BE2C (cell line): ENCODE measurements around the gene PMEPA1.

Source experiments
- DNase-seq: peaks from one replicate; pipeline ENCODE4 v3.0.0-alpha.2; 2020
- H3K27me3 ChIP-seq: fragments of 250-450 bp; sonication (Bioruptor Pico); 2 replicates; pipeline ENCODE4 v1.5.1; 2020; ENCODE audit warnings: mild to moderate bottlenecking
- H3K36me3 ChIP-seq: fragments of 250-450 bp; sonication (Bioruptor Pico); 2 replicates; pipeline ENCODE4 v1.5.1; 2020; ENCODE audit warnings: mild to moderate bottlenecking
- H3K4me1 ChIP-seq: fragments of 250-450 bp; sonication (Bioruptor Pico); 2 replicates; pipeline ENCODE4 v1.5.1; 2020
- H3K4me3 ChIP-seq: 2 replicates; pipeline ENCODE4 v1.5.1; 2011; ENCODE audit warnings: low read depth, low read length
- H3K9me3 ChIP-seq: fragments of 250-450 bp; sonication (Bioruptor Pico); 2 replicates; pipeline ENCODE4 v1.5.1; 2020
- TF ChIP-seq, protein P1 (sequence below): IDR thresholded peaks from 2 replicates; pipeline ENCODE4 v1.5.1; 2012; ENCODE audit warnings: mild to moderate bottlenecking, low read depth, low read length

PMEPA1 gene

DNA sequence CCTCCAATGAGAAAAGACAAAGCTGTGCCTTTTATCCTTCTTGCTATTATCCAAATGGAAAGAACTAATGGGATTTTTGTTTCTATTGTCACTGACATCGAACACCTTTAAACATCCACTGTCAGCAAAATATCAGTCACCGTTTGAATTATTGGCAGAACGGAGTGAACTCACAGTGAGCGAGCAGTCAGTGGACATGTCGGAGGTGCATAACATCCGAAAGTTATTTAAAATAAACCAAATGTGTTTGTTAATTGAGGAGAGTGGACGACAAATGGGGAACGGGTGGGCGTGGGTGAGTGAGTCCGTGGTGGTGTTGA is 38.8 kb downstream of the PMEPA1 start:
- H3K9me3 ChIP-seq: no peaks in the 10 kb centered on the region
- H3K4me3 ChIP-seq: no peak overlapping the region
- no peak for DNase-seq
- peaks cover 19% of the 10 kb centered on the region for H3K4me1 ChIP-seq
- no peaks in the 10 kb centered on the region for H3K36me3 ChIP-seq
- H3K27me3 ChIP-seq: no peaks in the 10 kb centered on the region
- TF ChIP-seq, protein P1, sequence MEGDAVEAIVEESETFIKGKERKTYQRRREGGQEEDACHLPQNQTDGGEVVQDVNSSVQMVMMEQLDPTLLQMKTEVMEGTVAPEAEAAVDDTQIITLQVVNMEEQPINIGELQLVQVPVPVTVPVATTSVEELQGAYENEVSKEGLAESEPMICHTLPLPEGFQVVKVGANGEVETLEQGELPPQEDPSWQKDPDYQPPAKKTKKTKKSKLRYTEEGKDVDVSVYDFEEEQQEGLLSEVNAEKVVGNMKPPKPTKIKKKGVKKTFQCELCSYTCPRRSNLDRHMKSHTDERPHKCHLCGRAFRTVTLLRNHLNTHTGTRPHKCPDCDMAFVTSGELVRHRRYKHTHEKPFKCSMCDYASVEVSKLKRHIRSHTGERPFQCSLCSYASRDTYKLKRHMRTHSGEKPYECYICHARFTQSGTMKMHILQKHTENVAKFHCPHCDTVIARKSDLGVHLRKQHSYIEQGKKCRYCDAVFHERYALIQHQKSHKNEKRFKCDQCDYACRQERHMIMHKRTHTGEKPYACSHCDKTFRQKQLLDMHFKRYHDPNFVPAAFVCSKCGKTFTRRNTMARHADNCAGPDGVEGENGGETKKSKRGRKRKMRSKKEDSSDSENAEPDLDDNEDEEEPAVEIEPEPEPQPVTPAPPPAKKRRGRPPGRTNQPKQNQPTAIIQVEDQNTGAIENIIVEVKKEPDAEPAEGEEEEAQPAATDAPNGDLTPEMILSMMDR: no peak

DNA sequence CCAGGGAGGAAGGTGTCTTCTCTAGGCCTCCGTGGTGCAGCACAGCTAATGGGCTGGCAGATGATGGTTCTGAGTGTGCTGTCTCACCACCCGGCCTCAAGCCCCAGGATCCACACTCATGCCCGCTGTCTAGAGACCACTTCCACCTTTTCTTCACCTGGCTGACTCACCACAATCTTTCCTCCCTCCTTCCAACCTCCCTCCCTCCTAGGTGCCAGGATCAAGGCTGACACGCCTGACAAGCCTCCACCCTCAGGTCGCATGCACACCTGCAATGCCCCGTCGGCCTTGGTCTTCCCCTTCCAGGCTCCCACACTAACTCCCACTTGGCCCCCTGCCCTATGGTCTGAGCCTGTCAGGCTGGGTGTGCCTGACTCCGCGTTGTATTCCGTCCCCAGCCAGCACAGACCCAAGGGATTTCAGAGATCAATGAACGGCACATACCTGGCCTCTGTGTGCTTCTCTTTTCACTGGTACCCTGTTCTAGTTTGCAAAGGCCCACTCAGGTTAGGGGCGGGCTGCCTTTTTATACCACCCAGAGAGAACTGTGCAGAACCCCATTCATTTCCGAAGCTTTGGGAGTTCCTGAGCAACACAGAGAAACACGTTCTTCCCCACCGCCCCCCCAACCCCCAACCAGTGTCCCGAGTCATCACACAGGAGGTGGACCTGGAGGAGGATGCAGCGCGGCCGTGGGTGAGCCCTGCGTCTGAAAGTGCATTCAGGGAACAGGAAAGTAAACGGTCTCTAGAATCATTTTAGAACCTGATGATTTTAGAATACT is 39.3 kb downstream of the PMEPA1 start:
- no peak for DNase-seq
- Histone ChIP-seq H3K36me3 (no peaks in the 10 kb centered on the region), H3K9me3 (no peaks in the 10 kb centered on the region), H3K4me1 (peaks cover 19% of the 10 kb centered on the region), H3K4me3 (no peak overlapping the region), H3K27me3 (no peaks in the 10 kb centered on the region)
- TF ChIP-seq, protein P1: no peak

DNA sequence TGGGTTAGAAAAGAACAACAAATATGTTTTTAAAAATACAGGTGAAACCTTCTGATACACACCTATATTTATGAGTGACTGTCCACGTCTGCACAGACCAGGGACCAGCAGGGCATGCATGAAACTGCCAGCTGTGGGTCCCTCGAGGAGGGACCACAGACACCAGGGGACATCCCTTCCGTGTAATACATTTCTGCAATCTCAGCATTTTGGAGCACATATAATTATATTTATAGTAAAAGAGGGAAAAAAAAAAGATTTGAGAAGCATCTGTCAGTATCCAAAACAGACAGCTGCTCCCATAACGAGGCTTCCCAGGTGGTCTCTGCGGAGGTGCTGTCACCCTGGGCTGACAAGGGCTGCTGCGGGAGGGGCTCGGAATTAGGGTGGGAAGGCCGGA is 40.2 kb downstream of the PMEPA1 start:
- H3K36me3 ChIP-seq: no peaks in the 10 kb centered on the region
- peaks cover 19% of the 10 kb centered on the region for H3K4me1 ChIP-seq
- H3K9me3 ChIP-seq: no peaks in the 10 kb centered on the region
- TF ChIP-seq, protein P1: no peak
- H3K4me3 ChIP-seq: no peak overlapping the region
- no peaks in the 10 kb centered on the region for H3K27me3 ChIP-seq
- DNase-seq: no peak

DNA sequence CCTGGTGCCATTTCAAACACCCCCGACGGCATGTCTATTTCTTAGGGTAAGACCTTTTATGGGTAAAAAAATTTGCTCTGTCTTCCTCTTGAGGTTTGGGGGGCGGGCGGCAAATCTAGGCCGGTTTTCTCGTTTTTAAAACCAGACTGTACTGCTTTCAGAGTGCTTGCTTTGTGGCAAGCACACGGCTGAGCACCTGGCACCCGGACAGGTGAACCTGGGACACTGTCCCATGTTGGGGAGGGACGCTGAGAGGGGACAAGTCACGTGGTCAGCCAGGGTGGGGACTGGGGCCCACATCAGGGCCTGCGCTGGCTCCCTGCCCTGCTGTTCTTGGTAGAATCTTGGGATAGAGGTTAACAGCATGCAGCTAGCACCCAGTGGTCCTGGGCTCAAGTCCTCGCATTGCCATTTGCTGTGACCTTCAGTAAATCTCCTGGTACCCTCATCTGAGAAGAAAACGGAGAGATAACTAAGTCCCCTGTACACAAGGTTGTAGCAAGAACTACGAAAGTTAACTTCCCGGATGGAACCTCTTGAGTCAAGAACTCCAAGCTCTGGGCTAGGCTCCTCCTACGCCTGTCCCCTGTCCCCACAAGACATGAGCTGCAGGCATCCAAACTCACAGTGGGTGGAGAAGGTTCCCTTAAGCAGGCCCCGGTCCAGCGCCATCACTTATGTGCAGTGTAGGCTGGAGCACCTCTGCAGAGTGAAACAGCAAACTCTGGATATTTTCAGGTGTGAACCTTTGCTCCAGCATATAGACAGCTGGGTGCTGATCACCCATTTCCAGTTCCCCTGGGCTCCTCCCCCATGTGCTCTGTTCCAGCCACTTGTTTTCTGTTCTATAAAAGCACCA is 41.7 kb downstream of the PMEPA1 start:
- peaks cover 19% of the 10 kb centered on the region for H3K4me1 ChIP-seq
- no peaks in the 10 kb centered on the region for H3K27me3 ChIP-seq
- TF ChIP-seq, protein P1: no peak

DNA sequence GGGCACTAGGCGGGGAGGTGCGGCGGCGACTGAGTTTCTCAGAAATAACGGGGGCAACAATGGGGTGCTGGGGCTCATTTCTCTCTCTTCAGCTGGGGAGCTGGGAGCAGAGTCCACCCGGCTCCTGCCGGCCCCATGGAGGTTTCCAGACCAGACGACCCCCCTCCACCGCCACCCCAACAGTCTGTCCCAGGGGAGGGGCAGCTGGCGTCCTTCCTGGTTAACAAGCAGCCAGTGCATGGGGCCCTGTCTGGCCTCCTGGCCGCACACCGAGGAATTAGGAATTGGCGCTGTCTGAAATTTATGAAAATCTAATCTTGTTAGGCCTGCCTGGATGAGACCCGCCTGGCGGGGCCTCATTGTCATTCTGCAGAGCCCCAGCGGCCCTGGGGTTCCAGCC is 42.4 kb downstream of the PMEPA1 start:
- no peak overlapping the region for H3K4me3 ChIP-seq
- H3K27me3 ChIP-seq: no peaks in the 10 kb centered on the region
- no peaks in the 10 kb centered on the region for H3K36me3 ChIP-seq
- DNase-seq: peak; percentile 65
- peaks cover 16% of the 10 kb centered on the region for H3K4me1 ChIP-seq
- no peaks in the 10 kb centered on the region for H3K9me3 ChIP-seq
- TF ChIP-seq, protein P1: 0 out of 2 replicates have a peak, but pooled peaks have one; percentile 2

More for the DNA sequence above, 41.7 kb downstream of the PMEPA1 start:
- Histone ChIP-seq H3K36me3 (no peaks in the 10 kb centered on the region), H3K4me3 (no peak overlapping the region), H3K9me3 (no peaks in the 10 kb centered on the region)
- no peak for DNase-seq

- no peak for DNase-seq
- peaks cover 16% of the 10 kb centered on the region for H3K4me1 ChIP-seq
- H3K36me3 ChIP-seq: no peaks in the 10 kb centered on the region
- no peaks in the 10 kb centered on the region for H3K9me3 ChIP-seq
- no peak overlapping the region for H3K4me3 ChIP-seq
- TF ChIP-seq, protein P1: no peak
- H3K27me3 ChIP-seq: no peaks in the 10 kb centered on the region
These were observed 43.0 kb downstream of the PMEPA1 start for GRCh38 chr20:57666834-57667157.
